ENCODE data around the gene ISYNA1. TPM values are rescaled to one million over a fixed set of nuclear protein-coding genes. Genes with fewer than 3 reads are reported as not detected.

The ISYNA1 gene
- total and polyA plus RNA-seq, 2 of the 4 experiments (the other 2 are of a cell fraction) = 3.4 to 24.7 TPM

GRCh38 chr19:18393836-18394235 lies 44.1 kb downstream of the ISYNA1 start:
- H3K9ac ChIP-seq (ENCODE audit: low read depth, low read length) = no peak overlapping the region
- no peak for TF ChIP-seq CEBPB (IDR thresholded peaks at IDR 0.05; ENCODE audit: low read depth, low read length)
- no peak for TF ChIP-seq ELK1 (IDR thresholded peaks at IDR 0.05; ENCODE audit: borderline replicate concordance, low read depth, low read length)
- no peak for TF ChIP-seq POLR2A (IDR thresholded peaks at IDR 0.05; ENCODE audit: low read depth, low read length)
- TF ChIP-seq USF2 (IDR thresholded peaks at IDR 0.05; ENCODE audit: low read depth, low read length) = no peak
- in situ Hi-C loops (cut with MboI; ENCODE audit: low sequenced_read_pairs) (no loop called here), intact Hi-C loops (cut with micrococcal nuclease) (no loop called here), dilution Hi-C loops (cut with HindIII; ENCODE audit: low sequenced_read_pairs, unreplicated experiment) (no loop called here)
- peaks cover 19% of the 10 kb centered on the region for H3K4me1 ChIP-seq (ENCODE audit: control insufficient read depth, insufficient read depth, low read length)
- H2BK5ac ChIP-seq (ENCODE audit: low read depth, low read length, poor library complexity, severe bottlenecking) = no peak overlapping the region
- H3K23ac ChIP-seq (ENCODE audit: low read depth, low read length) = no peak overlapping the region
- no peaks in the 10 kb centered on the region for H3K9me3 ChIP-seq (ENCODE audit: control insufficient read depth, insufficient read depth, low read length)
- peaks cover 0 to 8% of the 10 kb centered on the region in 2 experiments; a peak in 1 of 4 replicates for H3K79me1 ChIP-seq (ENCODE audit: low read depth in 1 of 2, low read length in 2 of 2)
- BruUV-seq (replicated peaks) = no TSS peak
- H3K14ac ChIP-seq (replicated peaks; ENCODE audit: low read depth, low read length) = no peak overlapping the region
- H4K91ac ChIP-seq (ENCODE audit: insufficient read depth, low read depth, low read length) = no peak overlapping the region; the same call in 1 of the 2 replicates
- H3K56ac ChIP-seq (ENCODE audit: extremely low read depth, insufficient read depth, low read length) = no peak overlapping the region
- peak overlapping the region in 1 of 2 experiments; percentile 9; a peak in 2 of 4 replicates for H4K8ac ChIP-seq (ENCODE audit: low read depth in 2 of 2, low read length in 2 of 2)
- H3K27ac ChIP-seq (ENCODE audit: insufficient read depth, low read length) = no peak overlapping the region
- no peak overlapping the region for H4K5ac ChIP-seq (ENCODE audit: low read depth, low read length)
- no peaks in the 10 kb centered on the region for H3K27me3 ChIP-seq (ENCODE audit: control insufficient read depth, insufficient read depth, low read length)
- H2AK9ac ChIP-seq (replicated peaks; ENCODE audit: low read depth, low read length, poor library complexity) = no peak overlapping the region
- POLR2A ChIA-PET (ENCODE audit: unreplicated experiment) = no interaction called here
- no peak overlapping the region for H2AFZ ChIP-seq (replicated peaks; ENCODE audit: low read length, poor library complexity)
- ATAC-seq (ENCODE audit: low read depth) (no peak), DNase-seq (no peak)
- peaks cover 6% of the 10 kb centered on the region; the same call in 1 of the 2 replicates for H3K9me1 ChIP-seq (ENCODE audit: insufficient read depth, low read length)
- peaks cover 6% of the 10 kb centered on the region; the same call in 1 of the 2 replicates for H3K36me3 ChIP-seq (ENCODE audit: control insufficient read depth, insufficient read depth, low read length)
- no peak overlapping the region for H2BK120ac ChIP-seq (ENCODE audit: low read depth, low read length)
- H2BK20ac ChIP-seq (ENCODE audit: low read depth, low read length) = no peak overlapping the region
- WGBS, 2 experiments (ENCODE audit: extremely low coverage in 2 of 2, insufficient read length in 1 of 2) = 65% methylated on average over 5 of the region's 7 CpGs; no CpG with 5 or more reads in 1 of the 2 experiments
- no peak overlapping the region for H2BK15ac ChIP-seq (ENCODE audit: low read depth, low read length)
- H3K4ac ChIP-seq (ENCODE audit: low read depth, low read length) = peak overlapping the region; percentile 44; the same call in 1 of the 2 replicates
- H4K20me1 ChIP-seq (ENCODE audit: insufficient read depth, low read length) = peaks cover 6% of the 10 kb centered on the region
- no peak overlapping the region for H3K4me3 ChIP-seq (ENCODE audit: insufficient read depth, low read depth, low read length)
- CTCF ChIA-PET = interaction anchor here (0.5 kb wide), 1 partner anchor 15 kb away, joined by 3 read pairs; no protein-coding TSS in a partner anchor
- no peak overlapping the region for H3K4me2 ChIP-seq (ENCODE audit: low read depth, low read length)
- H2AK5ac ChIP-seq (ENCODE audit: low read depth, low read length) = peak overlapping the region; percentile 75
- no peak overlapping the region for H3K18ac ChIP-seq (ENCODE audit: low read depth, low read length)
